NOMO-1 treated with dmso at 0.1 percent for 144 hours (cell line): Measurements from ENCODE around the gene RAB7A.

Experiments used
- DNase-seq: peaks from one replicate; lab custom pipeline; 2025; ENCODE audit not compliant: unreplicated experiment; lab: John Stamatoyannopoulos, UW

Gene RAB7A

GRCh38 chr3:128848936-128849335 is 123.0 kb downstream of the RAB7A start:
- no peak for DNase-seq

GRCh38 chr3:128849911-128850455 is 124.0 kb downstream of the RAB7A start:
- DNase-seq: no peak

GRCh38 chr3:128850544-128850943 is 124.6 kb downstream of the RAB7A start:
- no peak for DNase-seq

GRCh38 chr3:128851601-128852000 is 125.6 kb downstream of the RAB7A start:
- DNase-seq: no peak

GRCh38 chr3:128853826-128854225 is 127.8 kb downstream of the RAB7A start:
- no peak for DNase-seq

- peak; percentile 95 for DNase-seq
These were observed 128.5 kb downstream of the RAB7A start for GRCh38 chr3:128854475-128854874.

GRCh38 chr3:128855569-128855968 is 129.6 kb downstream of the RAB7A start:
- DNase-seq: no peak

- no peak for DNase-seq
These were observed 132.2 kb downstream of the RAB7A start for GRCh38 chr3:128858167-128858566.

GRCh38 chr3:128859630-128860029 is 133.6 kb downstream of the RAB7A start:
- peak; percentile 35 for DNase-seq

GRCh38 chr3:128861491-128861890 is 135.5 kb downstream of the RAB7A start:
- DNase-seq: no peak

GRCh38 chr3:128863560-128863959 is 137.6 kb downstream of the RAB7A start:
- no peak for DNase-seq
